ENCODE measurements around the gene PYROXD2.

Gene PYROXD2

DNA sequence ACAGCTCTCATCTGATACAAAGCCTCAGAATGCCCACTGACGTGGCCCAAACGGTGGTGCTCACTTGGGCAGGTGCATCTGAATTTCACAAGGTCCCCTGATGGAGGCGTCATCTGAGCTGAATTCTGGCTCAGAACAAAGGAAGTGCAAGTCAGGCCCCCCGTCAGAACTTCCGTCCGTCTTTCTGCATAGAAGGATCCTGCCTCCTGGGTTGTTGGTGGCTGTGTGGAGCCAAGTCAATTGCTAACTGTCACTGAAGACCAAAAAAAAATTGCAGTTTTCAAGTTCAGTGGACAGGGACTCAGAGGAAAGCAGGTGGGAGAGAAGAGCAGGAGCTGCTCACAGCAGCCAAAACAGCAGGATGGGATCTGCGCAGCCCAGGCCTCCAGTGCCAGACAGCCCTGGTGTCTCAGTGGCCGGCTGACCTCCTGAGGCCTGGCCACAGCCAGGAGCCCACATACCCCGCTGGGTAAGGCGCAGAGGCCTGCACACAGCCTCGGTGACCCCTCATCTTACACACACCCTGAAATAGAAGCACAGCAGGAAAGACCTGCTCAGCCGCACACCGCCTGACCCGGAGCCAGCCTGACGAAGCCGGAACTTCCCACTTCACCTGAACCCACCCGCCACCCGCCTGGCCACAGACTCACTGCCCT is 49.4 kb downstream of the PYROXD2 start:
- no peak for TF ChIP-seq GATA2 (IDR thresholded peaks at IDR 0.05; ENCODE audit: low read depth, low read length)
- no peak for TF ChIP-seq GATA3 (IDR thresholded peaks at IDR 0.05; ENCODE audit: low read depth, low read length)

DNA sequence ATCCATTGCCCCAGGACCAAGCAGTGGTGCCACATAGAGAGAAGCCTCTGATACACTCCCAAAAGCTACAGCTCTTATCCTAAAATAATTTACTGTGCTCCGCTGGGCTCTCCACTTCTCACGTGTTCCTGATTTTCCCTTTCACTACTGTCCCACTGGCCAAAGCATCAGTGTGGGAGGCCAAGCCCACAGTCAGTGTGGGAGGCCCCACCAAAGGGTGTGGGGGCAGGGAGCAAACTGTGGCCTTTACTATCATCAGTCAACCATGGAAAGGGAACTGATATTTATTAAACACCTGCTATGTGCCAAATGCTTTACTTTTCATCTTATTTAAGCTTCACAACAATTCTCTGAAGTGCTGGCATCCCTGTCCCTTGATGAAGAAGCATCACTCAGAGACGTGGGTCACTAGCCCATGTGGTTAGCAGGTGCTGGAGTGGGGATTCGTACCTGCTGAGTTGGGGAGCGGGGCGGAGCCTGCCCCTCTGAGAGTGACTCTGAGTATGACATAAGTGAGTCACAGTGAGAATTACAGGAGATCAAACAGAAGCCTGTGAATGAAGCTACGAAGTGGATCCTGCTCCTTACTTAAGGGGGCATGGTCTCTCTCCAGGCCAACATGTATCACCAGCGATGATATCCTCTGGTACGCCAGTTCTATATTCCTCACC is 50.4 kb downstream of the PYROXD2 start:
- TF ChIP-seq GATA3 (IDR thresholded peaks at IDR 0.05; ENCODE audit: low read depth, low read length): no peak
- no peak for TF ChIP-seq GATA2 (IDR thresholded peaks at IDR 0.05; ENCODE audit: low read depth, low read length)

DNA sequence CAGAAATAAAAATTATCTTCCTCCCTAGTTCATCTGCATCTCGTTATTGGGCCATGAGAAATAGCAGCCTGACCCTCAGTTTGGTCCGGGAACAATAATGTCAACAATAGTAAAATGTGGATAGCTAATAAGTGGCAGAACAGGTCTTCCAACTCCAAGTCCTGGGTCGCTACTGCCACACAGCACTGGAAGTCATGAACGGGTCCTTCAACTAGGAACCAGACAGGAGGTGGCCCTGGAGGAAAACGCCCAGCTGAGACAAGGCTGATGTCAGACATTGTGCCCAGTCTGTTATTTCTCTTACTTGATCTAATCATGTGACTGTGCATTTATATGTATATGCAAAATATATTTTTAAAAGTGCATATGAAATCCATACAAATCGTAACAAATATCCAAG is 51.8 kb downstream of the PYROXD2 start:
- no peak for TF ChIP-seq GATA2 (IDR thresholded peaks at IDR 0.05; ENCODE audit: low read depth, low read length)
- no peak for TF ChIP-seq GATA3 (IDR thresholded peaks at IDR 0.05; ENCODE audit: low read depth, low read length)

DNA sequence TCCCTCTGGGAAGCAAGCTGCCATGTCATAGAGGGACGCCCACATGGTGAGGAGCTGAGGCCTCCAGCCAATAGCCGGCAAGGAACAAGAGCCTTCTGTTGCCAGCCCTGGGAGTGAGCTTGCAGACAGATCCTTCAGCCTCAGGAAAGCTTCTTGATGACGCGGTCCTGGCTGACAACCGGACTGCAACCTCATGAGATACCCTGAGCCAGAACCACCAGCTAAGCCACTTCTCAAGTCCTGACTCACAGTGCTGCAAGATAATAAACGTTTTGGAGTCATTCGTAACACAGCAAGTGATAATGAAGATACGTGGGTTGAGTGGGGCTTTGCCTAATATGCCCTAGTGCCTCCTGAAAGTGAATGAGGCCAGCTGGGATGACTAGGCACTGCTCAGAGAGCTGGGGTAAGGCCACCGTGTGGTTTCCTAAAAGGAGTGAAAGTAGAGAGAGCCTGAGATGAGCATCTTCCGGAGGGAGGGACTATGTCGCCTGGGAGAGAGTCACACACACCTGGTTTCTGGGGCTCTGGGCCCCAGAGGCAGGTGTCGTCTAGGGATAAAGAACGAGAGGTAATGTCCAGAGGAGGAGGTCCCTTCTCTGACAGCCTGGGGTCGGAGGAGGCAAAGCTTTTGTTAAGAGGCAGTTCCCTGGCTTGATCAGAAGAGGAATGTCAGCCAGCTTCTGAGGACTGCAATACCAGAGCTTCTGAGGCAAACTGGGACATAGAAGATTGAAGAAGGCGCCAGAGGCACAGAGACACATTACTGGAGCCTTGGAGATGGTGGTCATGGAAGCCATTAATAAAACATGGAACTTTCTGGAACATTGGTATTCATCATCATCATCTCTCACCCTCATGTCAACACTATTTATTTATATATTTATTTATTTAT is 53.6 kb downstream of the PYROXD2 start:
- TF ChIP-seq GATA2 (IDR thresholded peaks at IDR 0.05; ENCODE audit: low read depth, low read length): no peak
- no peak for TF ChIP-seq GATA3 (IDR thresholded peaks at IDR 0.05; ENCODE audit: low read depth, low read length)

DNA sequence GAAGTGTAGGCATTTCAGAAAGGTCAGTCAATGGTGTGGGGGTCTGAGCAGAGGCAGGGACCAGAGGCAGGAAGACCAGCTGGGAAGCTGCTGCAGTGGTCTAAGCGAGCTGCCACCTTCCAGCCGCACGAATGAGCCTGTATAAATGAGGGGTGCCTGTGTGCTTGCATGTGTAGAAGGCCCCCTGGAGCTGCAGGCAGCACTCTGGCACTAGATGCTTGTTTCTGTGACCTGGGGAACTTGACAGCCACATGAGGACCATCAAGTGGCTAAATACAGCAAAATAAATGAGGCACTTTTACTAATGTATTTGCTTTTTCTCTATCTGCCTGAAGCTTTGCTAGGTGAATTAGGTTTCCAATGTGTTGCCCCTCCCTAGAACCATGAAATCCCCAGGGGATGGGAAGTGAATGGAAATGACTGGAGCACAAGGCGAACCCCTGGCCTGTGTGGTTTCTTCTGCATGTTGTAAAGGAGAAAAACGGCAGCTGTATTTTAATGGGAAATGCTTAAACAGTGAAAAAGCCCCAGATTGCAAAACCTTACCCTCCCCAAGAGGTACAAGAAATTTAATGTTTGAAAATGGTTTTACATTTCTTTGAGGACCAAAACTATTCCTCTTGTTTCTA is 57.7 kb downstream of the PYROXD2 start:
- TF ChIP-seq GATA2 (IDR thresholded peaks at IDR 0.05; ENCODE audit: low read depth, low read length): no peak
- TF ChIP-seq GATA3 (IDR thresholded peaks at IDR 0.05; ENCODE audit: low read depth, low read length): no peak

DNA sequence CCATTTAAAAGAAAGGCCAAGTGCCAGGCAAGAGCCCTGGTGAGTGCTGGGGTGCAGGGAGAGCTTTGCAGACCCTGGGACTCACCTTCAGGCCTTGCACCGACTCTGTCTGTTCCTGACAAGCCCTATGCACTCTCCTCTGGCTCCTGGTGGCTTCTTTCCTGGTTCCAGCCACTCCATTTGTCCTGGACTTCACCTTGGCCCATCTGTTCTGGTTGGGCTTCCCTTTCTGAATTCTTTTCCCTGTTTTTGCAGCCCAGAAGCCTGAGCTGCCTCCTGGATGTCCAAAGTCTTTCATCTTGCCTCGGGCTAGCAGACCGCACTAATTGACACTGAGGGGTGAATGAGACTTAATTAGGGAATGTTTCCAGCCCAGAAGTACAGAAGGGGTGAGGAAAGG is 60.5 kb downstream of the PYROXD2 start:
- TF ChIP-seq GATA2 (IDR thresholded peaks at IDR 0.05; ENCODE audit: low read depth, low read length): no peak
- no peak for TF ChIP-seq GATA3 (IDR thresholded peaks at IDR 0.05; ENCODE audit: low read depth, low read length)

DNA sequence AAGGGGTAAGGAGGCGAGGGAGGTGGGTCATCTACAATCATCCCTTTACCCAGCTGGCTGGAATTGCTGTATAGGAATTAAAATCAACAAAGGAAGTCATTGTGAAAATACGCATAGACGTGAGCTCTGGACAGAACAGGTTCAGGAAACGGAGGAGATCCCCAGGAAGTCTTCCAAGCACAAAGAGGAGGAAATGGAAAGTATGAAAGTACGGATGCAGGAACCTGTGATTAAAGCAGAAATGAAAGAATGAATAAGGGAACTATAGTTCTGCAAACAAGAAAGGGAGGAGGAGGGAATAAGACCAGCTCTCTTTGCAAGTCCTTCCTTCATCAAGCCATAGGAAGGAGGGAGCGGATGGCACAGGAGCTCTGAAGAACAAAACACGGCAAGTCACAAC is 61.8 kb downstream of the PYROXD2 start:
- TF ChIP-seq GATA3 (IDR thresholded peaks at IDR 0.05; ENCODE audit: low read depth, low read length): no peak
- no peak for TF ChIP-seq GATA2 (IDR thresholded peaks at IDR 0.05; ENCODE audit: low read depth, low read length)

DNA sequence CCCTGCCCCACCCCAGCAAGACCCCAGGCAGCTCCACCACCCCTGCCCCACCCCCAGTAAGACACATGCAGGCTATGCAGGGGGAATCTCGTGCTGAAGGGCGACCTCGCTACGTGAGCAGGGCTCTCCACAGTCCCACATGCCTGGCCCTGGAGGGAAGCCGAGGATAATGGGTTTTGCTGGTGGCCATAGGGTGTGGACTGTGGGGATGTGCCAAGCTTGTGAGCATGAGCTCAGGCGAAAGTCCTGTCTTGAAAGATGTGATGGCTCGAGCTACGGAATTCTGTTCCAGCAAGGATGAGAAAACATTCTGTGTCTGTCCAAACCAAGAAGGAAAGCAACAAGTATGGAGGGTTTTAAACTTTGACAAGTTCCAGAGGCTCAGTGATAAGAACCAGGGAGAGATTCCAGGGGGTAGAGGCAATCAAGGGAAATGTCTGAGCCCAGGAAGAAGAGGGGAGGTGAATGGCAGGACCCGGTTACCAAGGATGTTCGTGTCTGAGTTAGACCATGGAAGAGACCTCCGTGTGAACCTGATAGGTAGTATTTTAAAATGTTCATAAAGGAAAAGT is 63.1 kb downstream of the PYROXD2 start:
- TF ChIP-seq GATA2 (IDR thresholded peaks at IDR 0.05; ENCODE audit: low read depth, low read length) (no peak), GATA3 (IDR thresholded peaks at IDR 0.05; ENCODE audit: low read depth, low read length) (no peak)

DNA sequence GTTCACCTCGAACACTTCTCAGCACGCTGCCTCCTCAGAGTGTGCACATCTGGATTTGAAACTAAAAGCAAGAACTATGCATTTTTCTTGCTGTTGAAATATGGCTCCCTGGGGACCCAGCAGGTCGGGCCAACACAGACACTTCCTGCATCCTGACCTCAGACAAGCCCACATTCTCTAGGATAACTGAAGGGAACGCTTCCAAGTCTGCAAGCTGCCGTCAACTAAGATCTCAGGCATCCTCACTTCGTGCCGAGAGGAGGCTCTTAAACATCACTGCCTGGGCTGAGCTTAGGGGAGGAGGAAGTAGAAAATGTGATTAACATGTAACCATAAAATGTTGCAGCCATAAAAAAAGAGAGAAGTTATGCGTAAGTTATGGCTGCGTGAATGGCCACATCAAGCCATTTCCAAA is 65.5 kb downstream of the PYROXD2 start:
- TF ChIP-seq GATA3 (IDR thresholded peaks at IDR 0.05; ENCODE audit: low read depth, low read length) (no peak), GATA2 (IDR thresholded peaks at IDR 0.05; ENCODE audit: low read depth, low read length) (no peak)

DNA sequence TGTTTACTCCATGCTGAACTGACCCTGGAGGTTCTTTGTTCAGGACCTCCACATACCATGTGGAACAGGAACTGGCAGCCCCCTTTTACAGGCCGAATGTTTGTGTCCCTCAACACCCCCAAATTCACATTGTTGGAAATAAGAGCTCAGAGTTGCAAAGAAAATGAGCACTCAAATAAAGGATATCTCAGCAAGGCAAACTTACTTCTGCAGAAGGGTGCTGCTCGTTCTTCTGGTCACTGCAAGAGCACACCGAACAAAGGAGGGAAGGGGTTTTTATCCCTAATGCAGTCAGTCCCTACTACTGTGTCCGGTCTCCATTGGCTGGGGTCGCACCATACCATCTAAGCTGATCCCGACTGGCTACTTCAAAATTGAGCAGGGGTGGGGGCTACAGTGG is 68.1 kb downstream of the PYROXD2 start:
- TF ChIP-seq GATA3 (IDR thresholded peaks at IDR 0.05; ENCODE audit: low read depth, low read length) (no peak), GATA2 (IDR thresholded peaks at IDR 0.05; ENCODE audit: low read depth, low read length) (no peak)

DNA sequence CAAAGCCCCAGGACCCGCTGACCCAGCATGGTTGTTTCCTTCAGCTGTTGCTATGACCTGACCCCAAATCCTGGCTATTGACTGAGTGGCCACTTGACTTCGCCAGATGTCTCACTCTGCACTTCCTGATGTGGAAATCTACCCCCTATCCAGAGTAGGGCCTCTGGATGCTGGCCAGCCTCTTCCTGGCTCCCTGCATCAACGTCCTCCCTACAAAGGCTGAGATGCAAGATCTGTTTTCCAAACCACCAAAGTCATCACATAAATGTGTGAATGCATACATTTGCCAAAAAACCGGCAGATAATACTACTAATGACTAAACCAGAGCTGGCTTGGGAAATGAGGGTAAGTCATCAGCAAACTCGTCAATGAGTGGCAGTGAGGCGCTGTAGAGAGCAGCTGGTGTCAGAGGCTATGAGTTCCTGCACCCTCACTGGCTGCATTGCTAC is 70.4 kb downstream of the PYROXD2 start:
- no peak for TF ChIP-seq GATA2 (IDR thresholded peaks at IDR 0.05; ENCODE audit: low read depth, low read length)

DNA sequence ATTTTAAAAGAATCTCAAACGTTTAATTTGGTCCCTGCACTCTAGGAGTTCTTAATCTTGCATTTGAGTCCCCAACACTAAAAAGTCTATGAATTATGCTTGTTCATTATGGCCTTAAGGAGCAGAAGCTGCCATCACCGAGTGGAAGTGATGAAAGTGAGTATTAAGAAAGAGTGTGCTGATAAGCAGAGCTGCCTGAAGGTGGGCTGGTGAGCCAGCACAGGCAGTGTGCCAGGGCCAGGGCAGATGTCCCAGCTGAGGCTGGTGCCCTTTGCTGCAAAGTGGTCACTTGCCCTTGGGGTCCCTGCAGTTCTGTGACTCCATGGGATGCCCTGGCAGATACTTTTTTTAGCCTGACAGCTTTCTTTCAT is 74.1 kb downstream of the PYROXD2 start:
- TF ChIP-seq GATA3 (IDR thresholded peaks at IDR 0.05; ENCODE audit: low read depth, low read length) (no peak), GATA2 (IDR thresholded peaks at IDR 0.05; ENCODE audit: low read depth, low read length) (no peak)

DNA sequence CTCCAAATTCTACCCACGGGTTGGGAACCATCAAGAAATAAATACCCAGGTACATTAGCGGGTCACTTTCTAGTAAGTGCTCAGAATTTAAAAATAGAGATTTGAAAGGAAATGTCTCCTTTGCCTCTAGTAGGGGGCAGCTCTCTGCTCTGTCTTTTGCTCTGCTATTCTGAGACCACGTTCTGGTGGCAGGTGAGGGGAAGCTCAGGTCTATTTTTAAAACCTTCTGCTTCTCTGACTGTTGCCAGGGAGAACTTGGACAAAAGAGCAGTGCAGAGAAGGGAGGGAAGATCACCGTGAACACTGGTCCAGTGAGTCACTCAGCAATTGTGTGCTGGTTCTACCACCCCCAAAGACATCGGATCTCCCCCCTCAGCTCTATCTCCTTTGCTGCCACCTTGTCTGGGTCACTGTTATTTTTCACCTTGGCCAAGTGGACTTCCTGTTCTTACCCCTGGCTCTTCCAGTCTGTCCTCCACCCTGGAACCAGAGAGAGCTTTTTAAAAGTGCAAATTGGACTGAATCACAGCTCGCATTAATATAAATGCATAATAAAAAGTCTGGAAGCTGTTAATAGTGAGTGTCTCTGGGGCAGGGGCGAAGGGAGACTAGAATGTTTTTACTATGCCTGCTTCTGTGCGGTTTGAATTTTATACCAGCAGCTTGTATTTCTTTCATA is 74.6 kb downstream of the PYROXD2 start:
- TF ChIP-seq GATA2 (IDR thresholded peaks at IDR 0.05; ENCODE audit: low read depth, low read length) (no peak), GATA3 (IDR thresholded peaks at IDR 0.05; ENCODE audit: low read depth, low read length) (no peak)
